Anterior cingulate cortex (tissue), 58 donors: ENCODE results near the gene CLDN5.

Experiments used
- DNase-seq, 58 donors: peaks; one replicate each; lab custom pipeline; 2025; lab: John Stamatoyannopoulos, UW

The CLDN5 gene

GRCh38 chr22:19524170-19525115 is at the start of gene CLDN5:
TSS of gene CLDN5 (minus strand) at chr22:19524410. CDS start at chr22:19524255, 155 bp downstream.
- peak in 2 of 58 donors; percentile 6 for DNase-seq

GRCh38 chr22:19571995-19572394 is 47.8 kb upstream of the CLDN5 start:
- no peak for DNase-seq

- DNase-seq: no peak
Observed at GRCh38 chr22:19571207-19571795, 47.1 kb upstream of the CLDN5 start.

GRCh38 chr22:19569976-19570375 is 45.8 kb upstream of the CLDN5 start:
- DNase-seq: no peak

GRCh38 chr22:19569276-19569640 is 45.0 kb upstream of the CLDN5 start:
- no peak for DNase-seq

- DNase-seq: no peak
Observed at GRCh38 chr22:19568337-19569275, 44.4 kb upstream of the CLDN5 start.

GRCh38 chr22:19567157-19568009 is 43.2 kb upstream of the CLDN5 start:
- no peak for DNase-seq

- no peak for DNase-seq
Observed at GRCh38 chr22:19566279-19567156, 42.3 kb upstream of the CLDN5 start.

- DNase-seq: no peak
Observed at GRCh38 chr22:19565382-19566278, 41.4 kb upstream of the CLDN5 start.

- DNase-seq: no peak
Observed at GRCh38 chr22:19559956-19560355, 35.7 kb upstream of the CLDN5 start.

GRCh38 chr22:19559324-19559811 is 35.2 kb upstream of the CLDN5 start:
- no peak for DNase-seq

GRCh38 chr22:19556963-19557545 is 32.8 kb upstream of the CLDN5 start:
- DNase-seq: no peak

GRCh38 chr22:19555651-19556050 is 31.4 kb upstream of the CLDN5 start:
- no peak for DNase-seq

- DNase-seq: no peak
Observed at GRCh38 chr22:19554834-19555404, 30.7 kb upstream of the CLDN5 start.

GRCh38 chr22:19553201-19553600 is 29.0 kb upstream of the CLDN5 start:
- DNase-seq: no peak

- DNase-seq: no peak
Observed at GRCh38 chr22:19550382-19550781, 26.2 kb upstream of the CLDN5 start.

- no peak for DNase-seq
Observed at GRCh38 chr22:19549428-19549827, 25.2 kb upstream of the CLDN5 start.
